GM19239 (cell line): ENCODE data around the gene KRT78.

Experiments used
- DNase-seq: peaks from one replicate; pipeline ENCODE4 v3.0.0; 2011; ENCODE audit warnings: low spot score; ENCODE audit not compliant: insufficient read length
- FAIRE-seq: peaks from 2 replicates; lab custom pipeline; 2011; peaks lifted over from hg19 to GRCh38; lab: Jason Lieb, UNC

Gene KRT78

DNA sequence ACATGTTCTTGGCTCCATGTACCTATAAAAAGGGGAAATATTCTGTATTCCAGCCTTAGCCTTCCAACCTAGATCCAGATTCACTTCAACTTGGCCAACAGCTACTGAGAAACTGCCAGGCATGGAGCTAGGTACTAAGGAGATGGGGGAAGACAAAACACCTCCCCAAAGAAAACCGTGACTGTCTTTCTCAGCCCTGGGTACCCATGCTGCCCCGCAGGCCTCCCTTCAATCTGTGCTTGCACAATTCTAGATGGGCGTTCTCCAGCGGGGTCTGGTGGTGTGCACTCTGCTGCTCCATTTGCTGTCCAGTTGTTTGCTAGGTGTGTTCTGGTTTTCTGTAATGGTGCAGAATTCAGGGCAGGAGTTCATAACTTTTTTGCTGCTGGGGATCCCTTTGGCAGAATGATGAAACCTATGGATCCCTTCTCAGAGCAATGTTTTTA is 34.1 kb downstream of the KRT78 start:
- FAIRE-seq (no peak), DNase-seq (no peak)

DNA sequence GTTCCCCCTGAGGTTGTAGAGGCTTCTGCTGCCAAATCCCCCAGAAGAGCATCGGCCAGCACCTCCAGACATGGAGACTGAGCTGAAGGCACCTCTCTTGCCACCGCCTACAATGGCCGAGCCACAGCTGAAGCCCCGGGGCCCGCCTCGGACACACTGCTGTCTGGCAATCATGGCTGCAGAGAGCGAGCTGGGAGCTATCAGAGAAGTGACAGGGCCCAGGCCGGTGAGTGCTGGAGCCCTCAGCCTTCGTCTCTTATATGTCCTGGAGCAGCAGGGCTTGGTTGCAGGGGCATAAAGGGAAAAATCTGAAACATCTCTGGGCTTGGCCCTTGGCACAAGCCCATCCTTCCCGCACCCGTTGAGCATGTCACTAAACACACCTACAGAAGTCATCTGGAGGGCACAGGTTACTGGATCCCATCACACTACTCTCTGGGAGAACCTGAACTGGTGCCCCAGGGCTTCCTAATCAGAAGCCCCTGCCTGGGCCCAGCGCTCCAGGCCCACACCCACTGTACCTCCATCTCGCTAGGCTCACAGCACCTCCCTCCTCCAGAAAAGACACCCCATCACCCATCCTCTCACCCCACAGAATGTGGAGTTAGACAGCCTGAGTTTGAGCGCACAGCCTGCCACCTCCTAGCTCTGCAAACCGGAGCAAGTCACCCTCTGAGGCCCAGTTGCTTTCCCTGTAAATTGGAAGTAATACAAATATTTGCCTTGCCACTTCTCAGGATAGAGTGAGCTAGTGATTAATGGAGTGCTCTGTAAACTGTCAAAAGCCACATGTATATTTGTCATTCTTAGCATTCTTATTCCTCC is 34.7 kb downstream of the KRT78 start, which contains the start of gene KRT4:
TSS of gene KRT4 (minus strand) at position 232 of the 825 bp plus-strand sequence. CDS start at position 174, 58 bp downstream.
- FAIRE-seq (no peak), DNase-seq (no peak)

DNA sequence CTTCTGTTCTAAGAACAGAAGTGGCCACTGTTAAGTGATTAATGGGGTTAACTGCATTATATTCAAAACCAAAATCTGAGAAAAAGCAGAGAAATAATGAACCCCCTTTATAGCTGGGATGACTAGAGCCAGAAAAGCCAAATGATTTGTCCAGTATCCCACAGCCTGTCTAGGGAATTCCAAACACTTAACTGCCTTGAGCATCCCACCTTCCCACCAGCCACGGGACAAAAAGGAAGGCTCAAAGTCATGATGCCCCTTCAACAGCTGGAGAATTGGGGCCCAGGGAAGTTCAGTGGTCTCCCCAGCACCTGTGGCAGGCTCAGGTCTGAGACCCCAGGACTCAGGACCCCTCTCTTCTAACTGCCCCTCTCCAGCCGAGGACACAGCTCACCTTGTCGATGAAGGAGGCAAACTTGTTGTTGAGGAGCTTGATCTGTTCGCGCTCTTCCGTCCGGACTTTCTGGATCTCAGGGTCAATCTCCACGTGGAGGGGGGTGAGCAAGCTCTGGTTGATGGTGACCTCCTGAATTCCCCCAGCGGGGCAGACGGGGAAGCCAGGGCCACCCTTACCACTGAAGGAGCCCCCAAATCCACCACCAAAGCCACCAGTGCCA is 35.5 kb downstream of the KRT78 start:
- DNase-seq (no peak), FAIRE-seq (no peak)

DNA sequence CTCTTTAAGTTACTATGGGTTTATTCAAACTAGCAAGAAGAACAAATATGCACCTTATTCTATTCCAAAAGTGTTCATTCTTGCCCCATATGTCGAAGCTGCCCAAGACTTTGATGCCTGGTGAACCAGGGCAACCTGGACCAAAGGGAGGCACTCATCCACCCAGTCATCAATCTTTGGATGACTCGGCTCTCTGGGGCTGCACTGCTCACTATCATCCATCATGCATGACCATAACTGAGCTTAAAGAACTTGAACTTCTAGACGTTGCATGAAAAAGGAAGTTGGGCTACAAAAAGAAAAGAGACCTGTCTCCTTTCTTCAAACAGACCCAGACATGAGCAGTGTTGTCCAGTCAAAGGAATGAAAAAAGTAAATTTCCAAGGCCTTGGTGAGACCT is 36.0 kb downstream of the KRT78 start:
- no peak for FAIRE-seq
- DNase-seq: no peak

DNA sequence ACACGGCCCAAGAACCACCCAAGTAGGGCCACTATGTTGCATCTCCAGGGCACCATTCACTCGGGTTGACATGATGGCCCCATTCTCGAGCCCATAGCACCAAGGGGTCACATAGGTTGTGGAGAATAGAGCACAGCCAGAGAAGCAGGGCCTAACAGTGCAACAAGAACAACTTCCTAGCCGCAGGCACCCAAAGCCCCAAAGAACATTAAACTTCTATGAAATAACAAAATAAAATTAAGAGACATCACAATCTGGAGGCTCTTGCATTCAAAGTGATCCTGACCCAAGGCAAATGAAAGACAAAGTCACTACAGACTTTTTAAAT is 36.8 kb downstream of the KRT78 start:
- no peak for DNase-seq
- FAIRE-seq: no peak

DNA sequence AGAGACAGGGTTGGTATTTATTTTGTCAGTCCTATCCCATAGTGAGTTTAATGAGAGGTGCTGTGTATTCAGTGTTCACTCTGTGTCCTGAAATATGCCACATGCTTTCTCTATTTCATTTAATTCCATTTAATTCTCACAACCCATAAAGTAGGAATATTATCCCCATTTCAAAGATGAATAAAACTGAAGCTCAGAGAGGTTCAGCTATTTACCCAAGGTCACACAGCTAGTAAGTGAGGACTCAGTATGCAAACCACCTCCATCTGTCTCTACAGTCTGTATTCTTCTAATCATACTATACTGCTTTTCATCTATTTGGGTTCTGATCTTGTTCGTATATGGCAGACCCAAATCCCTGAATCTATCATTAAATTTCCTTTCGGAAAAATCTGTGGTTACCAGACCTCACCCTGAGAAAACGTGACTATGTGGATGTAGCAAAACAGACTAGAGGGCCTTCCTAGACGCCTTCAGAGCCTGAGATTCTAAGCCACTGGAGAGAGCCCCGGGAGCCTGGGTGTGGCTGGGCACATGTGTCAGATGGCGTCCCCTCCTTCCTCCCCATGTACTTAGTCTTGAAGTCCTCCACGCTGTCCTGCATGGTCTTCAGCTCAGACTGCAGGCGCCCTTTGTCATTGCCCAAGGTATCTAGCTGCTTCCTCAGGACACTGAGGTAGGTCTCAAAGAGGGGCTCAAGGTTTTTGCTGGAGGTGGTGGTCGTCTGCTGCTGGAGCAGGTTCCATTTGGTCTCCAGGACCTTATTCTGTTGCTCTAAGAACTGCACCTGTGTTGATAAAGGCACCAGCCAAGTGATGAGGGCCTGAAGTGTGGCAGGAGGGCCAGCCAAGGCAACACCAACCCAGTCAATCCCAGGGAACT is 37.4 kb downstream of the KRT78 start:
- no peak for DNase-seq
- no peak for FAIRE-seq

DNA sequence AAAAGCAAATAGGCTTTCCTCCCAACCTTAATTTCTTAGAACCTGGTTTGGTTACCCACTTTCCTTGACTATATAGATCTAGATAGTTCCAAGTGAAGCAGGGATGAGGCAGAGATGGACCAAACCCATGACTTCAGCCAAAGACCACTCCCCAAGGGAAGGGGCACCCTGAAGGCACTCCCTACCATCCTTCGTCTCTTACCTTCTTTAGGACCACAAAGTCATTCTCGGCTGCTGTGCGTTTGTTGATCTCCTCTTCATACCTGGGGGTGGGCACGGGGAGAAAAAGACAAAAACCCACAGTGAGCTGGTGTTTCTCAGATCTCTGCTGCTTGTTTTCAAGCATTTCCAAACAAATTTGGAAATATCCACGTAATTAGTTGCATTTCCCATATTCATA is 38.2 kb downstream of the KRT78 start:
- FAIRE-seq: no peak
- DNase-seq: no peak

DNA sequence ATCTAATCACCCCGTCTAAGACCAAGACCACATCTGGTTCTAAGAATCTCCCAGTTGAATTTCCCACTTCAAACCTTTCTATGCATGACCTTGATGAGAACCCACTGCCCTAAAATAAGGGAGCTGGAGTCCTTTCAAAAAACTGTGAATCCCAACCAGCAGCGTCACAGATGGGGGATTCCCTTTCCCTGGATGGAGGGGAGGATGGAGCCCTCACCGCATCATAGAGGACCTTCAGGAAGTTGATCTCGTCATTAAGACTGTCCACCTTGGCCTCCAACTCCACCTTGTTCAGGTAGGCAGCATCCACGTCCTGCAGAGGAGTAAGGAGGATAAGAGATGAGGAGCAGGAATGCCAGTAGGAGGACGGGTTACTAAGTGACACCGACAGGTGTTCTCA is 39.6 kb downstream of the KRT78 start:
- no peak for DNase-seq
- no peak for FAIRE-seq

DNA sequence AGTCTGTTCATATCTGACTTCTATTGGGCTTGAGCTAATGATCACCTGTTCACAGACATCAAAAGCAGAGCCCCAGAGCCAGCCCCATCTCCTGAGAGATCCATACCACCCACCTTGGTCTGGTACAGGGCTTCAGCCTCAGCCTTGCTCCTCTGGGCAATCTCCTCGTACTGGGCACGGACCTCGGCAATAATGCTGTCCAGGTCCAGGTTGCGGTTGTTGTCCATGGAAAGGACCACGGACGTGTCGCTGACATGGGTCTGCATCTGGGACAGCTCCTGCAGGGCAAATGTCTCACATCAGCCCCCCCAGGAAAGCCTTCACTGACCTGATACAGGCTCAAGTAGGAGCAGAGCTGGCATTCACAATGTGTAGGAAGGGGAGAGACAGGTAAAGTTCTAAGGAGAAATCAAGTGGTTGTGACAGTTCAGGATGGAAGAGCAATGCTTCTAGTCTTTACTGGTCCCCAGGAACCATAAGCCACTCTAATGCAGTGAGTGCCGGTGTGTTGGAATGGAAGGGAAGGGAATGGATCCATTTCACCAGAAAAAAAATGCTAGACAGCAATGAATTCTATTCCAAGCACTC is 40.1 kb downstream of the KRT78 start:
- DNase-seq (no peak), FAIRE-seq (no peak)

DNA sequence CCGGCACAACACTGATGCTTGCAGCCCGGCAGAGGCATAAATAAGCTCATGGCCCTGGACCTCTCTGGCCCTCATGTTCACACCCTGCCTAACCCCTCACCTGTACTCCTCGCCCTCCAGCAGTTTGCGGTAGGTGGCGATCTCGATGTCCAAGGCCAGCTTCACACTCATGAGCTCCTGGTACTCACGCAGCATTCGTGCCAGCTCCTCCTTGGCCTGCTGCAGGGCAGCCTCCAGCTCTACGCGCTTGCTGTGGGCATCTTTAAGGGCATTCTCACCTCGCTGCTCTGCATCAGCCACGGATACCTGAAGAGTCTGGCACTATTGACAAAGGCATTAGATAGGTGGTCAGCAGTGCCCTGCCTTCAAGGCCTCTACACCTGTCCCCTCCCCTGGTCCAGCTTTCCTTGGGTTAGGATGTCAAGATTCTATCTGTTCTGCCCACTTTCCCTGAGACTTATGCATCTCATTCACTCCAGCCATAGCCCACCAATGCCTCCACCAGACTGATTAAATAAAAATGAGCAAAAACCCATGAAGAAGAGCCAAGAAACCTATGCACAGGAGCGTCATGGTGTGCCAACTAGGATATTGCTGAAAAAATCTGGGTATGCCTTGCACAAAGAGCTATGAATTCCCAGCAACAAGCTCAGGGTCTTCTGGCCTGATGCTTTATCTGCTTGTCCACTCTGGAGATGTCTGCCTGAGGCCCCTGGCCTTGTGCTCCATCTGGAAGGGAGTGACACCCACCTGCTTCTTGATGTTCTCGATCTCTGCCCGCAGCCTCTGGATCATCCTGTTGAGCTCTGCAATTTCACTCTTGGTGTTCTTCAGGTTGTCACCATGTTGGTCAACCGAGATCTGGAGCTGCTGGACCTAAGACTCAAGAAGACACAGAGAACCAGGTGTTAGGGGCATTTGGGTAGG is 41.0 kb downstream of the KRT78 start:
- DNase-seq: no peak
- FAIRE-seq: no peak

DNA sequence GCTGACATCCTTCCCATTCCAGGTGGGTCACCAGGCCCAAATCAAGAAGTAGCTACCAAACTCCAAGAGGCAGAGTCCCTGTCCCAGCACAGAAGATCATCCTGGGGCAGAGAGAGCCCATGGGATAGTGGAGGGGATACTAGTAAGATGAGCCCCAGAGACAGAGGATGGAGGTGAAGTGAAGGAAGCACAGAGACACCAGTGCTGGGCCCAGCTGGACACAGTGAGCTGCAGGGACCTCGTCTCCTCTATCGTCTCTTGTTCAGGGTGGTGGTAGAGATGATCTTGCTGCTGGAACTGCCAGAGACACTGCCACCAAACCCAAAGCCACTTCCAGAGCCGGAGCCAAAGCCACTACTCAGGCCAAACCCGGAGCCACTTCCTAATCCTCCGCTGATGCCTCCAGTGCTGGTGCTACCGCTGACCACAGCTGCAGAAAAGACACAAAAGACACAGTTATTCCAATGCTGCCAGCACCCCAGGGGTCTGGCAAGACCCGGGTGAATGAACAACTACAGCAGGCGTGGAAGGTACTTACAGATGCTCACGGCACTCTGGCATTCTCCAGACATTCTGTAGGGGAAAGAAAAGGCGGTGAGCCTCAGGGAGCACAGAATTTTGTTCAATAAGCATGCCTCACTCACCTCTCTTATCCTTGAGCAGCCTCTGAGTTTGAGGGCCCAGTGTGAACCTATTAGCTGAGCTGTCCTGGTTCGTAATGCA is 41.8 kb downstream of the KRT78 start:
- FAIRE-seq (no peak), DNase-seq (no peak)

DNA sequence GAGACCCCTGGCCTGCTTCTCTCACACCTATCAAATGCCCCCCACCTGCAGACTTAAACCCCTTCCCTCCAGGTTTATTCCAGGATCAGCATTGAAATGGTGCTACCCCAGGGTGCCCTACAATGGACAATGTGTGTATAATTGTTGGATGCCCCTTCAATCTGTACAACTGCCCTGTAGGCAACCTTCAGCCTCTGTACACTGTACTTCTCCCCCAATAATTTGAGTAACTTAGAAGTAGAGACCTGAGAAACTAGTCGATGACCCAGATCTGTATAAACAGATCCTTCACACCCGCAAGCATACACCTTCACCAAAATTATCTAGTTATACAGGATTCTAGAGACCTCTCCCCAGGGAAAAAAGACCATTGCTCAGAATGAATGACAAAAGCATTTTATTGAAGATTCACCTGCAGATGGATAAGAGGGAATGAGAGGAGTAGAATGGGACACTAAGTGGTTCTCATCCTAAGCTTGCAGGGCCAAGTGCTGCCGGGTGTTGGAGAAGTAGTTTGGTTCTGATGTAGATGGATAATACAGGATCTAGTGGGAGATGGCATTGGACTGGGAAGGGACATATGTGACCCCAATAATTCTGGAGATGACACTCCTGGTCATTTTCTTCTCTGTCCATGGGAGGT is 42.5 kb downstream of the KRT78 start:
- no peak for FAIRE-seq

DNA sequence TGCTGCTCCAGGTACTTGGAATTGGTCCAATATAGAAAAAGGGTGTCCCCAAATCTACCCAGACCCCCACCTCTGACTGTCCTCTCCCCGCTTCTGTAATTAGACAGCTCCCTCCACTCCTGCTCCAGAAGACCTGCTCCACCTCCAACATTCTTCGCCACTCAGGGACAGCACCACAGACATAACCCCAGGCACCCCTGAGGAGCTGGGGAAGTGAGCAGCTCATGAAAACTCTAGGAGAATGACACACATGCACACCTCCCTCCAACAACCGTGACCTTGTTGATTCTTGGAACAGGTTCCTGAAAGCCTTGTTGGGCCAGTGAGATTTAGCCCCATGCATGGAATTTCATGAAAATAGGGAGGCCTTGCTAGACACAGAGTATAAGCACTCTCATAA is 43.1 kb downstream of the KRT78 start:
- FAIRE-seq (no peak), DNase-seq (no peak)

More for the DNA sequence above, 42.5 kb downstream of the KRT78 start:
- DNase-seq: no peak

DNA sequence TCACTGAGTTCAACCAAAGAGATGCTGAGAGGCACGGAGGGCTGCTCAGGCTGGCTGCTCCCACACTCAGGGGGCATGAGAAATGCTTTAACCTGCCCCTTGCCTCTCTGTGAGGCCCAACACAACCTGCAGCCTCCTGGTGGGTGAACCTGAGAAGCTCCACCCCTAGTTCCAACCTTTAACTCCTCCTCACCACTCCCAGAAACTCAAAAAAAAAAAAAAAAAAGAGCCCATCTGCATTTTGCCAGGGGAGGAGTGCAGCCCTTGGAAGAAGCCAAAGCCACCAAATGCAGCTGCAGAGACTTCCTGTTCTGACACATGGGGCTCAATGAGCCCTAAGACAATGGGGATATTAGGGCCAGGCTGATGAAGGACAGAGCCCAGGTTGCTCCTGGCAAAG is 43.8 kb downstream of the KRT78 start:
- DNase-seq (no peak), FAIRE-seq (no peak)

DNA sequence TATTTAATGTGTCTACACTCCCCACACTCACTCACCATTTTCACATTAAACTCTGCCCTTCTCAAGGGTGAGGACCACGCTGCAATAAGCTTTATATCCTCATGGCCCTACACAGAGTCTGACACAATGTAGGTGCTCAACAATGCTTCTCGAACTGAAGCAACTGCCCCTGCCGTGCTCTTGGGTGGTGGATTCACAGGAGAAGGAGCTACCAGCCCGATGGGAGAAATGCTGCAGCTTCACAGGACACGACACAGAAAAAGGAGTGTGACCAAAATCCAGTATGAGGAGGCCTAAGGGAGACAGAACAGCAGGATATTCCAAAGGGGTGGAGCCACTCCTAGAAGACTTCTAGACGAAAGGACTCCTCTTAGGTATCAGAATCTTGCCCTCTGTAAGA is 46.4 kb downstream of the KRT78 start:
- FAIRE-seq (no peak), DNase-seq (no peak)

DNA sequence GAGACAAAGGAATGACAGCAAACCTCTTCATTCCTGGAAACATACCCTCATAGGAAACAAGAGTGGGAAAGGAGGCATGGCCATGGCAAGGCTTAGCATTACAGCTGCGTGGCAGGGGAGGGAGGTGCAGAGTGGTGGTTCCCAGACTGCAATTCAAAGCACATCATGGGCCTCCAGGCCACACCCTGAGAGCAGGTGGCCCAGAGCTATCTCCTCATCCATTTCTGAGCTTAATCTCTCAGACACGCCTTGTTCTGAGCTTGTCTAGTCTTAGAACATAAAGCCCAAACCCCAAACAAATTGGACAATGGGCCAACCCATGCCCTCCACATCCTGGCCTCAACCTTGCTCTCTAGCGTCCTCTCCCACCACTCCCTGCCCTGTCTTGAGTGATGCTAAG is 47.0 kb downstream of the KRT78 start:
- FAIRE-seq (no peak), DNase-seq (no peak)

DNA sequence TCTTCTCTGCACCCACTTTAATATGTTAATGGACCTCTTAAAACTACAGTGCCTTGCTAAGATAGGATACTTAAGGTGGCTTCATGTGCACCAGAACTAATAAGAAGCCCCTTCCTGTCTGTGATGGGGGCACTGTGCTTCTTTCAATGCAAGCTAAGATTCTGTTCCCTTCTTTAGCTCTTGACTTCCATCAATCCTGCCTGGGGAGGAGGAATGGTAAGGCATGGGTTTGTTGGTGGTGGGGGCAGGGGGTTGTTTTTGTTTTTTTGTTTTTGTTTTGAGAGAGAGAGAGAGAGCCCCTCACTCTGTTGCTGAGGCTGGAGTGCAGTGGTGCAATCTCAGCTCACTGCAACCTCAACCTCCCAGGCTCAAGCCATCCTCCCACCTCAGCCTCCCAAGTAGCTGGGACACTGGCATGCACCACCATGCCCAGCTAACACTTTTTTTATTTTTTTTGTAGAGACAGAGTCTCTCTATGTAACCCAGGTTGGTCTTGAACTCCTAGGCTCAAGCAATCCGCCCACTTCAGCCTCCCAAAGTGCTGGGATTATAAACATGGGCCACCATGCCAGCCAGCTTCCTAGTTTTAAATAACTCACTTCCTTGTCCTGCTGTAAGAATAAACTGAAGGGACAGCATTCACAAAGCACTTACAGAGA is 48.4 kb downstream of the KRT78 start:
- FAIRE-seq (no peak), DNase-seq (no peak)
